Kidney epithelial cell (primary cell): ENCODE measurements around the gene NAA11. TPM values are rescaled to one million over a fixed set of nuclear protein-coding genes. Genes with fewer than 3 reads are reported as not detected.

Source experiments
- DNase-seq: peaks from one replicate; pipeline ENCODE4 v3.0.0-alpha.2; 2010; ENCODE audit warnings: low read depth
- H3K27me3 ChIP-seq: 2 replicates; pipeline ENCODE4 v1.6.0; 2011; ENCODE audit warnings: low read length; ENCODE audit not compliant: control insufficient read depth, insufficient read depth
- H3K36me3 ChIP-seq: 2 replicates; pipeline ENCODE4 v1.5.1; 2011; ENCODE audit warnings: low read length; ENCODE audit not compliant: control insufficient read depth, insufficient read depth
- H3K4me3 ChIP-seq: 2 replicates; pipeline ENCODE4 v1.5.1; 2011; ENCODE audit warnings: low read depth, mild to moderate bottlenecking, control low read depth, low read length
- total RNA-seq: library from RNA; depleted of rRNA; stranded (reverse); fragments of >200 nt; gene quantifications from 2 replicates; pipeline ENCODE4 v1.2.3, GENCODE V29; 2015
- TF ChIP-seq, protein P1 (sequence below): IDR thresholded peaks from 2 replicates; pipeline ENCODE4 v1.5.1; 2011; ENCODE audit warnings: mild to moderate bottlenecking, moderate library complexity, low read length, control low read depth, inconsistent platforms; ENCODE audit not compliant: insufficient read depth, poor library complexity, severe bottlenecking

The NAA11 gene
- total RNA-seq, 1 donor from 2014 or later, result not detected

DNA sequence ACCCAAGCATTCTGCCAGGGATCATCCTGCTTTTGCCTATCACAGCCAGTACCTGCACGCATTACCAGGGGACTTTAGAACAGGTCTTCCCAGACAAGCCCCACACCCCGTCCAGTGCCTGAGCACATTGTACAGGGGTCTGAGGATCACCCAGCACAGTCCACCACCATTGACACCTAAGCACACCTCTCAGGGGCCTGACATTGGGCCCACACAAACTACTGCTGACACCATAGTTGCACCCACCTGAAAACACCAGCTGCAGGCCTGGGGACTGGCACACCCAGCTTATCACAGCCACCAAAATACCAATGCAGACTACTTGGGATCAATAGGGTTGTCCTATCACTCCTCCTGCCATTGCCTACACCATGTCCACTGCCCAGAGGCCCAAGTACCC lies 14.7 kb upstream of the NAA11 start:
- DNase-seq, result no peak
- no peaks in the 10 kb centered on the region for H3K27me3 ChIP-seq
- TF ChIP-seq, protein P1, sequence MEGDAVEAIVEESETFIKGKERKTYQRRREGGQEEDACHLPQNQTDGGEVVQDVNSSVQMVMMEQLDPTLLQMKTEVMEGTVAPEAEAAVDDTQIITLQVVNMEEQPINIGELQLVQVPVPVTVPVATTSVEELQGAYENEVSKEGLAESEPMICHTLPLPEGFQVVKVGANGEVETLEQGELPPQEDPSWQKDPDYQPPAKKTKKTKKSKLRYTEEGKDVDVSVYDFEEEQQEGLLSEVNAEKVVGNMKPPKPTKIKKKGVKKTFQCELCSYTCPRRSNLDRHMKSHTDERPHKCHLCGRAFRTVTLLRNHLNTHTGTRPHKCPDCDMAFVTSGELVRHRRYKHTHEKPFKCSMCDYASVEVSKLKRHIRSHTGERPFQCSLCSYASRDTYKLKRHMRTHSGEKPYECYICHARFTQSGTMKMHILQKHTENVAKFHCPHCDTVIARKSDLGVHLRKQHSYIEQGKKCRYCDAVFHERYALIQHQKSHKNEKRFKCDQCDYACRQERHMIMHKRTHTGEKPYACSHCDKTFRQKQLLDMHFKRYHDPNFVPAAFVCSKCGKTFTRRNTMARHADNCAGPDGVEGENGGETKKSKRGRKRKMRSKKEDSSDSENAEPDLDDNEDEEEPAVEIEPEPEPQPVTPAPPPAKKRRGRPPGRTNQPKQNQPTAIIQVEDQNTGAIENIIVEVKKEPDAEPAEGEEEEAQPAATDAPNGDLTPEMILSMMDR, result no peak
- H3K4me3 ChIP-seq, result no peak overlapping the region
- no peaks in the 10 kb centered on the region for H3K36me3 ChIP-seq

DNA sequence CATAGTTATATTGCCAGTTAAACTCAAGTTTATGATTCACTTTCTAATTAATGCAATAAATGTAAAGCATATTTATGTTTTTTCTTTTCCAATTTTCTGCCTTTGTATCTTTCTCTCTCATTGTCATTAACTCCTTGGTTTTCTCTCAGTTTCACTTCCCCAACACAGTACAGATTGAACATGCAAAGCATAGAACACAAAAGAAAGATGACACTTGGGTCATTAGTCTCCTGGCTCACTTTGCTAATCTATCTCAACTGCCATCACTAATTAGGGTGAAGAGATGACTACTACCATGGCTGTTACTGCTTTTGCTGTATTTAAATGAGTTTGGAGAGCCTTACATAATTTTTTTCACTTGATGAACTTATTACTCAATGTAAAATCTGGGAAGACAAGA lies 12.3 kb upstream of the NAA11 start:
- Histone ChIP-seq H3K27me3 (no peaks in the 10 kb centered on the region), H3K36me3 (no peaks in the 10 kb centered on the region), H3K4me3 (no peak overlapping the region)
- TF ChIP-seq, protein P1, result no peak
- DNase-seq, result no peak

- TF ChIP-seq, protein P1, result no peak
- H3K36me3 ChIP-seq, result no peaks in the 10 kb centered on the region
- no peak for DNase-seq
- no peak overlapping the region for H3K4me3 ChIP-seq
- H3K27me3 ChIP-seq, result no peaks in the 10 kb centered on the region
These were observed 8.9 kb upstream of the NAA11 start for GRCh38 chr4:79334783-79335182.

- no peak for DNase-seq
- TF ChIP-seq, protein P1, result no peak
- H3K36me3 ChIP-seq, result no peaks in the 10 kb centered on the region
- H3K27me3 ChIP-seq, result no peaks in the 10 kb centered on the region
- no peak overlapping the region for H3K4me3 ChIP-seq
These were observed 8.5 kb upstream of the NAA11 start for GRCh38 chr4:79334341-79334740.

DNA sequence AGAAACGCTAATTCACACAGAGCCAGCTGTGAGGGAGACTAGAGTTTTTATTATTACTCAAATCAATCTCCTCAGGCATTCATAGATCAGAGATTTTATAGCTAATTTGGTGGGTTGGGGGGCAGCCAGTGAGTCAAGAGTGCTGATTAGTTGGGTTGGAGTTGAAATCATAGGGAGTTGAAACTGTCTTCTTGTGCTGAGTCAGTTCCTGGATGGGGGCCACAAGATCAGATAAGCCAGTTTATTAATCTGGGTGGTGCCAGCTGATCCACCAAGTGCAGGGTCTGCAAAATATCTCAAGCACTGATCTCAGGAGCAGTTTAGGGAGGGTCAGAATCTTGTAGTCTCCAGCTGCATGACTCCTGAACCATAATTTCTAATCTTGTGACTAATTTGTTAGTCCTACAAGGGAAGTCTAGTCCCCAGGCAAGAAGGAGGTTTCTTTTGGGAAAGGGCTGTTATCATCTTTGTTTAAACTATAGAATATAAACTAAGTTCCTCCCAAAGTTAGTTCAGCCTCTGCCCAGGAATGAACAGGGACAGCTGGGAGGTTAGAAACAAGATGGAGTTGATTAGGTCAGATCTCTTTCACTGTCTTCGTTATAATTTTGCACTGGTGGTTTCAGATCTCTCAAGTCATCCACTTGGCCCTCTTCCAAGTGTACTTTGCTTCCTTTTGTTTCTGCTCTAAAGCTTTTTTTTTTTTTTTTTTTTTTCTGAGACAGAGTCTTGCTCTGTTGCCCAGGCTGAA lies 5.4 kb upstream of the NAA11 start:
- no peaks in the 10 kb centered on the region for H3K27me3 ChIP-seq
- no peaks in the 10 kb centered on the region for H3K36me3 ChIP-seq
- no peak overlapping the region for H3K4me3 ChIP-seq
- DNase-seq, result no peak
- TF ChIP-seq, protein P1, result no peak

- no peaks in the 10 kb centered on the region for H3K27me3 ChIP-seq
- no peak for DNase-seq
- H3K36me3 ChIP-seq, result no peaks in the 10 kb centered on the region
- H3K4me3 ChIP-seq, result no peak overlapping the region
- TF ChIP-seq, protein P1, result no peak
These were observed 4.9 kb upstream of the NAA11 start for GRCh38 chr4:79330720-79331119.
